ENCODE data around the gene ARIH2.

Gene ARIH2

GRCh38 chr3:48962340-48962739 is 43.7 kb downstream of the ARIH2 start:
- Histone ChIP-seq H3K36me3 (replicated peaks; ENCODE audit: insufficient read depth, low read length) (no peaks in the 10 kb centered on the region; the same call in 1 of the 2 replicates), H3K79me2 (ENCODE audit: low read length) (peaks cover 12% of the 10 kb centered on the region), H4K20me1 (ENCODE audit: insufficient read depth, low read length) (0 out of 2 replicates have a peak, but pooled peaks cover 4% of the 10 kb centered on the region)

GRCh38 chr3:48962939-48963338 is 44.3 kb downstream of the ARIH2 start:
- Histone ChIP-seq H3K9ac (ENCODE audit: low read length) (no peak overlapping the region), H3K9me3 (replicated peaks; ENCODE audit: insufficient read depth, low read length) (no peaks in the 10 kb centered on the region), H3K9me2 (replicated peaks; ENCODE audit: insufficient read depth, low read length) (no peaks in the 10 kb centered on the region), H3K27me3 (replicated peaks; ENCODE audit: insufficient read depth, low read length) (no peaks in the 10 kb centered on the region), H3F3A (ENCODE audit: insufficient read depth, low read length) (peaks cover 5% of the 10 kb centered on the region; the same call in 1 of the 2 replicates), H3K79me2 (ENCODE audit: low read length) (peaks cover 10% of the 10 kb centered on the region), H3K4me3 (ENCODE audit: low read length) (no peak overlapping the region), H3K4me2 (ENCODE audit: low read depth, low read length) (no peak overlapping the region), H4K20me1 (ENCODE audit: insufficient read depth, low read length) (0 out of 2 replicates have a peak, but pooled peaks cover 4% of the 10 kb centered on the region), H3K27ac (ENCODE audit: low read length) (no peak overlapping the region), H2AFZ (ENCODE audit: low read length) (no peak overlapping the region), H3K4me1 (ENCODE audit: low read length) (peaks cover 9% of the 10 kb centered on the region; the same call in 1 of the 2 replicates), H3K36me3 (replicated peaks; ENCODE audit: insufficient read depth, low read length) (no peaks in the 10 kb centered on the region; the same call in 1 of the 2 replicates)
- no peak for TF ChIP-seq EZH2 (optimal IDR thresholded peaks at IDR 0.05; ENCODE audit: low read depth, low read length)
- no peak for TF ChIP-seq CTCF (IDR thresholded peaks at IDR 0.05; ENCODE audit: low read length)
- no peak for TF ChIP-seq EZH2phosphoT487 (IDR thresholded peaks at IDR 0.05; ENCODE audit: low read length)
- DNase-seq = no peak

More at GRCh38 chr3:48962340-48962739, 43.7 kb downstream of the ARIH2 start:
- H3K9me2 ChIP-seq (replicated peaks; ENCODE audit: insufficient read depth, low read length) = no peaks in the 10 kb centered on the region
- H3F3A ChIP-seq (ENCODE audit: insufficient read depth, low read length) = peaks cover 5% of the 10 kb centered on the region; the same call in 1 of the 2 replicates
- no peak overlapping the region for H2AFZ ChIP-seq (ENCODE audit: low read length)
- H3K4me3 ChIP-seq (ENCODE audit: low read length) = no peak overlapping the region
- H3K9ac ChIP-seq (ENCODE audit: low read length) = no peak overlapping the region
- H3K9me3 ChIP-seq (replicated peaks; ENCODE audit: insufficient read depth, low read length) = no peaks in the 10 kb centered on the region
- TF ChIP-seq EZH2 (optimal IDR thresholded peaks at IDR 0.05; ENCODE audit: low read depth, low read length) = no peak
- H3K27me3 ChIP-seq (replicated peaks; ENCODE audit: insufficient read depth, low read length) = no peaks in the 10 kb centered on the region
- H3K4me2 ChIP-seq (ENCODE audit: low read depth, low read length) = no peak overlapping the region
- H3K27ac ChIP-seq (ENCODE audit: low read length) = no peak overlapping the region
- DNase-seq = no peak
- peaks cover 9% of the 10 kb centered on the region; the same call in 1 of the 2 replicates for H3K4me1 ChIP-seq (ENCODE audit: low read length)

- no peak overlapping the region for H2AFZ ChIP-seq (ENCODE audit: low read length)
- H3K9ac ChIP-seq (ENCODE audit: low read length) = no peak overlapping the region
- H3K36me3 ChIP-seq (replicated peaks; ENCODE audit: insufficient read depth, low read length) = no peaks in the 10 kb centered on the region; the same call in 1 of the 2 replicates
- H3K27me3 ChIP-seq (replicated peaks; ENCODE audit: insufficient read depth, low read length) = no peaks in the 10 kb centered on the region
- peaks cover 5% of the 10 kb centered on the region; the same call in 1 of the 2 replicates for H3K79me2 ChIP-seq (ENCODE audit: low read length)
- DNase-seq = no peak
- H3K9me3 ChIP-seq (replicated peaks; ENCODE audit: insufficient read depth, low read length) = no peaks in the 10 kb centered on the region
- H3K4me1 ChIP-seq (ENCODE audit: low read length) = peaks cover 9% of the 10 kb centered on the region; the same call in 1 of the 2 replicates
- H3F3A ChIP-seq (ENCODE audit: insufficient read depth, low read length) = peaks cover 5% of the 10 kb centered on the region; the same call in 1 of the 2 replicates
- H4K20me1 ChIP-seq (ENCODE audit: insufficient read depth, low read length) = 0 out of 2 replicates have a peak, but pooled peaks cover 4% of the 10 kb centered on the region
- H3K9me2 ChIP-seq (replicated peaks; ENCODE audit: insufficient read depth, low read length) = no peaks in the 10 kb centered on the region
- H3K27ac ChIP-seq (ENCODE audit: low read length) = no peak overlapping the region
- no peak for TF ChIP-seq EZH2phosphoT487 (IDR thresholded peaks at IDR 0.05; ENCODE audit: low read length)
- TF ChIP-seq EZH2 (optimal IDR thresholded peaks at IDR 0.05; ENCODE audit: low read depth, low read length) = no peak
- TF ChIP-seq CTCF (IDR thresholded peaks at IDR 0.05; ENCODE audit: low read length) = no peak
- H3K4me2 ChIP-seq (ENCODE audit: low read depth, low read length) = no peak overlapping the region
- H3K4me3 ChIP-seq (ENCODE audit: low read length) = no peak overlapping the region
Observed at GRCh38 chr3:48963591-48963990, 44.9 kb downstream of the ARIH2 start.

- peak; percentile 48 for DNase-seq
- Histone ChIP-seq H3K4me3 (ENCODE audit: low read length) (no peak overlapping the region), H3K27ac (ENCODE audit: low read length) (peak overlapping the region; percentile 42; the same call in 1 of the 2 replicates), H3K4me1 (ENCODE audit: low read length) (peaks cover 9% of the 10 kb centered on the region; the same call in 1 of the 2 replicates), H3K4me2 (ENCODE audit: low read depth, low read length) (0 out of 2 replicates have a peak overlapping the region, but pooled peaks have one; percentile 19), H2AFZ (ENCODE audit: low read length) (no peak overlapping the region), H3K36me3 (replicated peaks; ENCODE audit: insufficient read depth, low read length) (peaks cover 3% of the 10 kb centered on the region; the same call in 1 of the 2 replicates), H3K9me3 (replicated peaks; ENCODE audit: insufficient read depth, low read length) (no peaks in the 10 kb centered on the region), H3K9me2 (replicated peaks; ENCODE audit: insufficient read depth, low read length) (no peaks in the 10 kb centered on the region), H3K9ac (ENCODE audit: low read length) (no peak overlapping the region), H3K27me3 (replicated peaks; ENCODE audit: insufficient read depth, low read length) (no peaks in the 10 kb centered on the region), H3K79me2 (ENCODE audit: low read length) (peaks cover 3% of the 10 kb centered on the region; the same call in 1 of the 2 replicates), H3F3A (ENCODE audit: insufficient read depth, low read length) (peaks cover 5% of the 10 kb centered on the region; the same call in 1 of the 2 replicates), H4K20me1 (ENCODE audit: insufficient read depth, low read length) (0 out of 2 replicates have a peak, but pooled peaks cover 4% of the 10 kb centered on the region)
- no peak for TF ChIP-seq CTCF (IDR thresholded peaks at IDR 0.05; ENCODE audit: low read length)
Observed at GRCh38 chr3:48966367-48966766, 47.7 kb downstream of the ARIH2 start.
